Fibroblast of skin of left biceps (primary cell): ENCODE measurements around the gene CBLIF.
A peak's percentile ranks its signal among the peaks of the same experiment; 100 is the strongest.
"Not testable (repeated sequence)": the region's sequence is repeated elsewhere in the genome, so short reads cannot be mapped to it uniquely, and the experiment has no call there.

Source experiments
- DNase-seq, 2 experiments: peaks; one replicate each; pipeline ENCODE4 v3.0.0-alpha.2; 2013; ENCODE audit warnings: low read depth in 2 of 2

Gene CBLIF

DNA sequence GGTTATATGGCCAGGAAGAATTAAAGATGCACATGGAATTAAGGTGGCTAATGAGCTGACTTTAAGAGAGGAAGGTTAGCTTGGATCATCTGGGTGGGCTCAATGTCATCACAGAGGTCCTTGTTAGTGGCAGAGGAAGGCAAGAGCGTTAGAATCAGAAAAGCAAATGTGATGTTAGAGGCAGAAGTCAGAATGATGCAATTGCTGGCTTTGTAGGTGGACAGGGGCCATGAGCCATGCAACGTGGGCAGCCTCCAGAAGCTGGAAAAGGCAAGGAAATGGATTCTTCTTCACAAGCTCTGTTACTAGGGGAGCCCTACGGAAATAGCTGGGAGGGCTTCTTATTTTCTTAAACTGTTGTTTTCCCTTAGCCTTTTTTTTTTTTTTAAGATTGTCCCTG is 2.3 kb upstream of the CBLIF start:
- DNase-seq, result no peak

DNA sequence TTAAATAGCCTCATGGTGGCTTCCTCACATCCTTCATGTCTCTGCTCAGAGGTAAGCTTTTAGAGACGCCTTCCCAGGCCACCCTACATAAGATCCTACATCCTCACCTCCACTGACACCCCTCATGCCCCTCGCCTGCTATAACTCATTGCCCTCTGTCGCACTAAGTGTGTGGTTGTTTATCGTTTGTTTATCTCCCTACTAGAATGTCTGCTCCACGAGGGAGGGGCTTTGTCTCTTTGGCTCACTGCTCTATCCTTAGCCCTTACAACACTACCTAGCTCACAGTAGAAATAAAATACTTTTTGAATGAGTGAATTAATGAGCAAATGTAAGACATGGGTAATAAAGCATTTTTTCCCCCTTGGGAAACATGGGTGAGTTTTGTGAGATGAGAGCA is 1.3 kb upstream of the CBLIF start:
- no peak for DNase-seq

DNA sequence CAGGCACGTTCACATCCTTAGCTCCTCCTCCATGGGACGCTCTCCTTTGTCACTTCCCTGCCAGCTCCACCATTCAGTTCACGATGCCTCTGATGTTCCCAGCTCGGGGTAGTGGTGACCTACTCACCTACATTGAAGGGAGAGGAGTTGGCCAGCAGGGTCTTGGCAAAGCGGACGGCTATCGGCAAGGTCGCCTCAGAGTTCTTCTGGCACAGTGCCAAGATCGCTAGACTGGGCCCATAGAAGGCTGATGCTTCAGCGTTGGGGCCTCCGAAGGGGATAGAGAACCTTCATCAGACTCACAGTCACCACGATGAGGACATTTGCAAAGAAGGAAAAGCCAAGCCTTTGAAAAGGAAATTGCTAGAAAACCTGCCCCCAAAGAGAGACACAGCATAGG is 3.0 kb downstream of the CBLIF start:
- no peak for DNase-seq

GRCh38 chr11:59841514-59841913 is 3.8 kb downstream of the CBLIF start:
- no peak for DNase-seq

GRCh38 chr11:59839615-59840014 is 5.7 kb downstream of the CBLIF start:
- no peak for DNase-seq

DNA sequence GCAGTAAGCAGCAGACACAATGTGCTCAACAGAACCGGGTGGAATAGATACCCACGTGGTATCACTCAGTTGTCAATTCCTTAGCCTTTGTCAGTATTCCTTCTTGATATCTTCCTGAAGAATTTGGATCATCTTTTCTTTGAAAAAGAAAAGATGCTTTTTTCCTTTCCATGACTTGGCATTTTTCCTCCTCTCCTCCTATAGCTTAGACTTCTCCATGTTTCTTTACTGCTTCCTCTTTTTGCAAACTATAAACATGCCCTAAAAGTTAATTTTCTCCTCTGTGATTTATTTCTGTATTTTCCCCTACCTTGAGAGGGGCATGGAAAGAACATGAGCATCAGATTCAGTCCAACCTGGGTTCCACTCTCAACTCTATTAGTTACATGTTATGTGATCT is 11.7 kb downstream of the CBLIF start:
- DNase-seq, result no peak

- no peak for DNase-seq
Measured at GRCh38 chr11:59829358-59829757, 15.9 kb downstream of the CBLIF start.

DNA sequence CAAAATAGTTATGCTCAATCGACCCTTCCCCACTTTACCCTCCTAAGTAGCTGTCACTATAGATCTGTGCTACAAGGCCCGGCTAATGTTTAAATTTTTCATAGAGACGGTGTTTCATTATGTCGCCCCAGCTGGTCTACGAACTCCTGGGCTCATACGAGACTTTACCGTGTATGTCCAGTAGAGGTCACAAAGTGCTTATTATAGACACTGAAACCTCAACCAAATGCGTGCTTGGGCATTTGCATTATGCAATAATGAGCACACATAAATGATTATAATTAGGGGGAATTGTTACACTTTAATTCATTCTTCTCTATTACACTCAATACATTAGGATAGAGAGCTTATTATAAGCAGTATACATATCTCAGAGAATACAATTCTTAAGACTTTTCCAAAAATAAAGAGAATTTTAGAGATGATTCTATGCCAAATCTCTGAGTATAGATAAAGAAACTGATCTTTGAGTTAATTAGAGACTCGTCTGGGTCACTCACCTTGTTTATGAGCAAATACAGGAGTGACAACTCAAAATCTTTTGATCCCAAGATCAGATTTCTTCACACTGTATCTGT is 22.2 kb downstream of the CBLIF start:
- no peak for DNase-seq

DNA sequence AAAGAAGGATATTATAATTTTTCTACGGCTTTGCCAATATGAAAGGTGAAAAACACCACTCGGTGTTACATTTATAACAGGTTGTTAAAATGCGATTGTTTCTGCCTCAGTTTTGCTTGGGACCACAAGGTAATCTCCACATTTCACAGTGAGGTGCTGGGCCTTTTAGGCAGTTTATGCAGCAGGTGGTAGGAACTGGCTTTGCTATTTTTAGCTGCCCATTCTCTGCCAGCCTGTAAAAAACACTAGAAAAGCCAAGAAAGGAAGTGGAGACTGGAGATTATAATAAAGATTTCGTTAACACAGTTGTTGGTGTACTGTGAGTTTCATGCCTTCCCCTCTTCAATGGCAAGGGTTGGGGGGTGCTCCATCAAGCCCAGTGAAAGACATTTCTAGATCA is 26.7 kb downstream of the CBLIF start:
- no peak for DNase-seq

DNA sequence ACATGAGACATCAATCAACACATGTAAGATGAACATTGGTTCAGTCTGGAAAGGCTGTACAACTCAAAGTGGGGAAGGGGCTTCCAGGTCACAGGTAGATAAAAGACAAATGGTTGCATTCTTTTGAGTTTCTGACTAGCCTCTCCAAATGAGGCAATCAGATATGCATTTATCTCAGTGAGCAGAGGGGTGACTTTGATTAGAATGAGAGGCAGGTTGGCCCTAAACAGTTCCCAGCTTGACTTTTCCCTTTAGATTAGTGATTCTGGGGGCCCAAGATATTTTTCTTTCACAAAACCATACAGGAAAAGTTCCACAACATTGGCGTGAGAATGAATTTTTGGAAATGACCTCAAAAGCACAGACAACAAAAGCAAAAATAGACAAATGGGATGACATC is 28.9 kb downstream of the CBLIF start:
- DNase-seq, result not testable (repeated sequence)

- no peak for DNase-seq
Measured at GRCh38 chr11:59815754-59816153, 29.5 kb downstream of the CBLIF start.

- DNase-seq, result no peak
Measured at GRCh38 chr11:59814021-59814420, 31.3 kb downstream of the CBLIF start.

DNA sequence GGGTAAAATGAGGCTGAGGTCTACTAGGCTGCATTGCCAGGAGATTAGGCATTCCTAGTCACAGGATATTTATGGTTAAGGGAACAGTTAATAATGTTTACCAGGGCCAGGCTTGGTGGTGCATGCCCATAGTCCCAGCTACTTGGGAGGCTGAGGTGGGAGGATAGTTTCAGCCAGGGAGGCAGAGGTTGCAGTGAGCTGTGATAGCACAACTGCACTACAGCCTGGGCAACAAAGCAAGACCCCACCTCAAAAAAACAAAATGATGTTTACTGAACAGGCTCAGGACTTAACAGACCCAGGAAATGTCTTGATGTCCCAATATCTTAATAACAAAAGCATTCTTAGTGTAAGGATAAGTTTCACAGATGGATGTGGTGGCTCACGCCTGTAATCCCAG is 31.9 kb downstream of the CBLIF start:
- DNase-seq, result no peak

- DNase-seq, result no peak
Measured at GRCh38 chr11:59812220-59812619, 33.1 kb downstream of the CBLIF start.

DNA sequence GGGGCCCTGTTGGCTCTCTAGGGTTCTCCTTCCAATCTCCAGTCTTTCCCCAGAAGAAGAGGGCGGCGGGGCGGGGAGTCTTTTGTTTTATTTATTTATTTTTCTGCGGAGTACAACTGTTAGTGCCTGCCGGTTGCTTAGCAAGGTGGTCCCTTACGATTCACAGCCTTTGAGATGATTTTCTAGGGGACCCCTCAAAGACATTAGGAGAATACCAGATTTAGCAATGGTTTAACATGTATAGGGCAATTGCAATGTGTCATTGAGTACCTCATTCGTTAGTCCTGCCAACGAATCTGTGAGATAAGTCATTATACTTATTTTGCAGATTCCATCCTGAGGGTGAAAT is 34.4 kb downstream of the CBLIF start:
- DNase-seq, result no peak

DNA sequence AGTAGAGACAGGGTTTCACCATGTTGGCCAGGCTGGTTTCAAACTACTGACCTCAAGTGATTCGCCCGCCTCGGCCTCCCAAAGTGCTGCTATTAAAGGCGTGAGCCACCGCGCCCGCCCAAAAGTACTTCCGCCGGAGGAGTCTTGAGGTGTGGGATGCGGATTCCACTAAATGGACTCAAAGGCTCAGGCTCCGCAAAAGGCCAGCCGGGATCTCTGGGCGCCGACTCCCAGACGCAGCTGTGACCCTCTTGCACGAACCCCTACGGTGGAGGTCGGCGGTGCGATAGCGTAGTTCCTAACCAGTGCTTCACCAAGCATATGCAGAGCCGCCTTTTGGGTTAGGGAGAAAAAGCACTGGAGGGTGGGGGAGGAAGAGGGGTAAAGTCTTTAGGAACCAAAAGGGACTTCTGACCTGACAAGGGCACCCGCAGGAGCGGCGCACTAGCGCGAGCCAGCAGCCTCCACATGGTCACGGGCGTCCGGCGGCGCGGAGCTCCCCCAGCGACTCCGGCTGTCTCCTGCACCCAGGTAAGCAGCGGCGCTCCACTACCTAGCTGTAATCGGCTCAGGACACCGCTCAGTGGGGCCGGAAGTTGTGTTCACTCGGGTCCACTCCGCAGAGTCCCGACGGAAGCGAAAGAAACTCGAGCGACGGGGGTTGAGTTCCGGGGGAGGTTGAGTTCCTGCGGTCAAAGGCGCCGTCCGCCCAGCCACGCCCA is 34.9 kb downstream of the CBLIF start, which contains the start of gene MRPL16:
Gene MRPL16 (minus strand): TSS at position 590 of the 722 bp plus-strand sequence. CDS start 120 bp downstream, at position 470.
- peak; percentile 69 for DNase-seq

GRCh38 chr11:59807047-59807610 is 38.2 kb downstream of the CBLIF start:
- no peak for DNase-seq

DNA sequence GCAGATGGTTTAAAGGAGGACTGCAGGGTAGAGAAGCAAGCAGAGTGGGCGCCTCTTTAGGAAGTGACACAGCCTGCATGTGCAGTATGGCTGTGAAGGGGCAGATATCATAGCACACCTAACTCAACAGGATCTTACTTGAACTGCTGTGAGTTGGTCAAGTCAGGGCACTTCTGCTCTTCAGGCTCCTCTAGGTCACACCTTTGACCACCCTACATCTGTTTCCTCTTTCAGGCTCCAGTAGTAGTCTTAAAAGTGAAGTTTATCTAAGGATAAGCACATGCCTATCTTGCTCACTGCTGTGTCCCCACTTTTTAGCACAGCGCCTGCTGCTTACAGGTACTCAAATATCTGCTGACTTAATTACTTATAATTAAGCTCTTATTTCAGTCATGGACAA is 41.2 kb downstream of the CBLIF start:
- no peak for DNase-seq

DNA sequence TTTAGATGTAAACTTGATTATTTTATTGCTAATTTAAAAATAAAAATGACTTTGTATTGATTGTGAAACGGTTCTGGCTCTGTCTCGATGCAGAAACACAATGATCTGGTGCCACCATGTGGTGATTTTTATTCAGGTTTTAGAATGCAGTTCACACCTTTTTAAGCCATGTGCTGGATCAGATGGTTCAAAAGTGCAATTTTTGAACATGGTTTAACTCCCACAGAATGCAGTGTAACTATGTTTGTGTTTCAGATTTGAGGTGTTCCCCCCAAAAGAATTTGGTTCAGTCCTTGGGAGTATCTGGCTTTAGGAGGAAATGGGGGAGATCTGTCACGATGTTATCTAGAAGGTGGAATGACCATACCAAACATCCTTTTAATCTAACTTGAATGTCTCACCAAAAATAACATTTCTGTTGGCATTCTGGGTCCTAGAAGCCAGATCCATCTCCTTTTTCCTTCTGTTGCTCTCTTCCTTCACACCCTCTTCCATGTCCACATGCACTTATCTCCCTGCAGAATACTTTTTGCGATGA is 42.6 kb downstream of the CBLIF start:
- no peak for DNase-seq

- no peak for DNase-seq
Measured at GRCh38 chr11:59801981-59802638, 43.2 kb downstream of the CBLIF start.

DNA sequence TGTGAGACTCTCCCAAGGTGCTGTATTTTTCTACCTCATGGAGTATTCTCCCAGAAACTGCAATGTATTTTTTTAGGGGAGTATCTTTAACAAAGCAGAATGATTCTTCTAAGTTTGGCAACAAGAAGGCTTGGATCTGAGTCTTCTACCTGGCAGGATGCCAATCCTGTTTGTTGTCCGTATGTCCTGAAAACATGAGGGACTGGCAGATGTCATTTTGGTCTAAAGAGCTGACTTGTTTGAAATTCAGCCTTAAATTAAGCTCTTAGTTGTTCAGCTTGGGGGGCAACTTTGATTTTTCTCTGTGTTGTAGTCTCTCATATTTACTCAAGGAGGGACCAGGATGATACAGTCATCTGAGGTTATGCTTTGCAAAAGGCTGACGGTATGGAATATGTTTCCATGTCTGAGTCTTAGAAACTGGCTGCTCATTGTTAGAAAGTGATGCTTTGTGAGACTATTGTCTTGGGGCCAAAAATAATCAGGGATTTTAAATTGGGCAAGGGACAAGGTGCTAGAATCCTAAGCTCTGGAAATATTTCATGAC is 44.1 kb downstream of the CBLIF start:
- no peak for DNase-seq

DNA sequence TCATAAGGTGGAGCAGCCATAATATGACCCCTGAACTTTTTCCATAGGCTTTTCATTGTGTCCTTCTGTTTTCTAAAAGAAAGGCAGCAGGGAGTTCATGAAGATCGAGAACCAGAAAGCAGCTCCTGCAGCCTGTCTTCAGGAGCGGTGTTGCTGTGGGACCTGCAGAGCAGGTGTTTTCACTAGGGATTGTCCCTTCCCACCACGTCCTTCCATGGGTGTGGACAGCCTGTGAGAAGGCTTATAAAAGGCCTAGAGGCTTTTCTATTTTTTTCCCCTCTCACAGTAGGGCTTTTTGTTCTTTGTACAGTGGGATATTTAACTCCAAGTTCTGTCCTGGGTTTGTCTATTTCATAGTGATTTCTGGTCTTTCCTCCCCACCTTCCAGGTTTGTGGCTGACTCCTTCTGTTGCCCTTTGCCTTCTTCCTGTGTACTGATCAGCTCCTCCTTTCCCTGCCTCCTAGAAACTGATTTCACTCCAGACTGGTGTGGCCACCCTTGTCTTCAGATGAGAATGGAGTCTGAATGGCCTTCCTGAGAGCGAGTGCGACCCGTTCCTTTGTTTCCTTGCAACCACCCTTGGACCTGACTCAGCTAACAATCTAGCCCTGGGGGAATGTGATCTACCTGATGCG is 44.8 kb downstream of the CBLIF start:
- no peak for DNase-seq
